Neuronal stem cell (in vitro differentiated cells): ENCODE data around the gene KIT.

Experiments used
- DNase-seq: peaks from one replicate; pipeline ENCODE4 v3.0.0-alpha.2; 2013; ENCODE audit warnings: low spot score
- H2AFZ ChIP-seq: one replicate; pipeline ENCODE4 v1.6.1; 2013; ENCODE audit warnings: mild to moderate bottlenecking, low read length, inconsistent platforms
- H2AK5ac ChIP-seq: 2 replicates; pipeline ENCODE4 v1.6.1; 2013; ENCODE audit warnings: low read depth, mild to moderate bottlenecking, inconsistent platforms, low read length, moderate library complexity, mixed read lengths
- H2BK120ac ChIP-seq: 2 replicates; pipeline ENCODE4 v1.6.1; 2013; ENCODE audit warnings: low read depth, mild to moderate bottlenecking, inconsistent platforms, low read length, moderate library complexity, mixed read lengths
- H2BK12ac ChIP-seq: one replicate; pipeline ENCODE4 v1.6.1; 2013; ENCODE audit warnings: low read length, inconsistent platforms
- H2BK15ac ChIP-seq: 2 replicates; pipeline ENCODE4 v1.6.1; 2013; ENCODE audit warnings: mild to moderate bottlenecking, low read length, inconsistent platforms, mixed read lengths
- H2BK5ac ChIP-seq: one replicate; pipeline ENCODE4 v1.6.1; 2013; ENCODE audit warnings: inconsistent platforms, mild to moderate bottlenecking, low read length, moderate library complexity
- H3K14ac ChIP-seq: one replicate; pipeline ENCODE4 v1.6.1; 2013; ENCODE audit warnings: low read length, inconsistent platforms
- H3K18ac ChIP-seq: 2 replicates; pipeline ENCODE4 v1.6.1; 2013; ENCODE audit warnings: low read length, inconsistent platforms
- H3K23ac ChIP-seq: 2 replicates; pipeline ENCODE4 v1.6.1; 2013; ENCODE audit warnings: low read depth, mild to moderate bottlenecking, mixed read lengths, low read length, inconsistent platforms; ENCODE audit not compliant: poor library complexity
- H3K27ac ChIP-seq: replicated peaks from 3 replicates; pipeline ENCODE4 v1.5.1; 2013; ENCODE audit warnings: low read length, inconsistent platforms
- H3K27me3 ChIP-seq, 3 experiments: 2 replicates each; pipeline ENCODE4 v1.6.1; 2013; ENCODE audit warnings: low read length in 3 of 3, mild to moderate bottlenecking in 2 of 3, inconsistent platforms in 1 of 3, low read depth in 1 of 3, mixed read lengths in 1 of 3, moderate library complexity in 1 of 3; ENCODE audit not compliant: control insufficient read depth in 3 of 3, insufficient read depth in 3 of 3
- H3K36me3 ChIP-seq, 2 donors: replicated peaks in 1 of 2; 2 replicates each; pipeline ENCODE4 v1.6.1; 2013; ENCODE audit warnings: low read length in 2 of 2; ENCODE audit not compliant: control insufficient read depth in 2 of 2, insufficient read depth in 2 of 2
- H3K4ac ChIP-seq: 2 replicates; pipeline ENCODE4 v1.6.1; 2013; ENCODE audit warnings: inconsistent platforms, mild to moderate bottlenecking, low read length, moderate library complexity
- H3K4me1 ChIP-seq, 2 donors: 1 replicate in 1 of 2; 2 replicates in 1 of 2; pipeline ENCODE4 v1.6.1; 2013; ENCODE audit warnings: low read length in 2 of 2, low read depth in 1 of 2; ENCODE audit not compliant: control insufficient read depth in 2 of 2, insufficient read depth in 1 of 2
- H3K4me2 ChIP-seq: one replicate; pipeline ENCODE4 v1.6.1; 2013; ENCODE audit warnings: mild to moderate bottlenecking, low read length, inconsistent platforms; ENCODE audit not compliant: insufficient read depth, poor library complexity, severe bottlenecking
- H3K4me3 ChIP-seq, 2 donors: 2 replicates each; pipeline ENCODE4 v1.5.1; 2013; ENCODE audit warnings: low read length in 2 of 2, mild to moderate bottlenecking in 2 of 2, inconsistent platforms in 1 of 2, moderate library complexity in 1 of 2
- H3K79me1 ChIP-seq: one replicate; pipeline ENCODE4 v1.6.1; 2013; ENCODE audit warnings: low read depth, mild to moderate bottlenecking, inconsistent platforms, low read length, moderate library complexity
- H3K9ac ChIP-seq: one replicate; pipeline ENCODE4 v1.6.1; 2013; ENCODE audit warnings: mild to moderate bottlenecking, low read depth, low read length, inconsistent platforms; ENCODE audit not compliant: poor library complexity
- H3K9me3 ChIP-seq, 2 donors: replicated peaks in 1 of 2; 2 replicates each; pipeline versions ENCODE3 to v1.6.1; 2013; ENCODE audit warnings: low read length in 2 of 2, mild to moderate bottlenecking in 2 of 2, inconsistent platforms in 1 of 2, low read depth in 1 of 2, mixed read lengths in 1 of 2, moderate library complexity in 1 of 2; ENCODE audit not compliant: control insufficient read depth in 2 of 2, insufficient read depth in 1 of 2
- H4K8ac ChIP-seq: one replicate; pipeline ENCODE4 v1.6.1; 2013; ENCODE audit warnings: low read depth, mild to moderate bottlenecking, inconsistent platforms, low read length, moderate library complexity
- H4K91ac ChIP-seq: one replicate; pipeline ENCODE4 v1.6.1; 2013; ENCODE audit warnings: low read length, low read depth, mild to moderate bottlenecking, inconsistent platforms; ENCODE audit not compliant: poor library complexity
- WGBS, 2 donors: extraction: QIAGEN DNeasy Blood & Tissue Kit; methylation state at CpG; one replicate each; pipeline ENCODE4 v1.1.7; 2013; ENCODE audit warnings: missing lambda C conversion rate in 2 of 2, mixed read lengths in 1 of 2; ENCODE audit not compliant: insufficient read length in 2 of 2, insufficient replicate concordance in 1 of 2; ENCODE audit errors: extremely low coverage in 2 of 2; 5-methylcytosine and 5-hydroxymethylcytosine counted together

The KIT gene

DNA sequence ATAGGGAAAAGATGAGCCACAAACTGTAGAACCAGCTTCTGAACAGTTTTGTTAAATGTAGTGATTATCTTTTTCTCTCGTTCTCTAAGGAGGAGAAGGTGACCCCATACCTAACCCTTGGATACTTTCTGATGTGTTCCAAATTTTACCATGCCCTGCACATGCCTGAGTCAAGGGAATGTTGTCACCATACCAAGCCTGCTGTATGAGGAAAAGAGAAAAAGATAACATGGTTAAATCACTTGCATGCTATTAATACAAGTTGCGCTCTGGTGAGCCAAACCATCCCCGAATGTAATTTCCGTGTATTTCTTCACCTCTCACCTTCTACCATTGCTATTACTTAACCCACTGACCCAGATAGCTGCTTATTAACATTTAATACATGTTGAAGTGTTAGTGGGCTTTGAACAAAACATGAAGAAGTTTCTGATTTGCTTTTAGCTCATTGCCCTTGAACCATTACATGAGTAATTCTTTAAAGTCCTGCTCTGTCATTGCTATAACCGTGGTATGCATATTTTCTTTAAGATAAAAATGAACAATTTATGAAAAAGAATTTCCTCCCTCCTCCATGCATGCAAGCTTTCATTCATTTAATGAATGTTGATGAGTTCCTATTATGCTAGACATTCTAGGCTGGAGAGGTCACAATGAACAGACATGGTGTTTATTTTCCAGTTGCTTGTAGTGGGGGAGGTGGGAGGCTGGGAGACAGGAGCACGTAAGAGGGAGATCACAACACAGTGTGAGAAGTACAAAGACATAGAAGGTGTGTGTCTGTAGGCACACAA, 13.6 kb upstream of the KIT start:
- no peaks in the 10 kb centered on the region for H3K27me3 ChIP-seq
- H3K9me3 ChIP-seq, result no peaks in the 10 kb centered on the region
- H2BK120ac ChIP-seq, result no peak overlapping the region
- H3K27ac ChIP-seq, result no peak overlapping the region
- no peak overlapping the region for H3K14ac ChIP-seq
- no peaks in the 10 kb centered on the region for H3K36me3 ChIP-seq
- no peak overlapping the region for H3K4ac ChIP-seq
- no peak overlapping the region for H2AFZ ChIP-seq
- no peak overlapping the region for H3K4me2 ChIP-seq
- WGBS, 2 donors, result no CpG with 5 or more reads among the region's 6 CpGs
- H3K18ac ChIP-seq, result no peak overlapping the region
- no peak overlapping the region for H4K8ac ChIP-seq
- no peak overlapping the region for H2BK5ac ChIP-seq
- H2AK5ac ChIP-seq, result no peak overlapping the region
- H4K91ac ChIP-seq, result no peak overlapping the region
- no peak overlapping the region for H3K23ac ChIP-seq
- H2BK12ac ChIP-seq, result no peak overlapping the region
- no peaks in the 10 kb centered on the region for H3K79me1 ChIP-seq
- no peak overlapping the region for H2BK15ac ChIP-seq
- H3K4me1 ChIP-seq, result peaks cover 0 to 1% of the 10 kb centered on the region in 2 donors
- no peak overlapping the region for H3K4me3 ChIP-seq
- H3K9ac ChIP-seq, result no peak overlapping the region
- no peak for DNase-seq

DNA sequence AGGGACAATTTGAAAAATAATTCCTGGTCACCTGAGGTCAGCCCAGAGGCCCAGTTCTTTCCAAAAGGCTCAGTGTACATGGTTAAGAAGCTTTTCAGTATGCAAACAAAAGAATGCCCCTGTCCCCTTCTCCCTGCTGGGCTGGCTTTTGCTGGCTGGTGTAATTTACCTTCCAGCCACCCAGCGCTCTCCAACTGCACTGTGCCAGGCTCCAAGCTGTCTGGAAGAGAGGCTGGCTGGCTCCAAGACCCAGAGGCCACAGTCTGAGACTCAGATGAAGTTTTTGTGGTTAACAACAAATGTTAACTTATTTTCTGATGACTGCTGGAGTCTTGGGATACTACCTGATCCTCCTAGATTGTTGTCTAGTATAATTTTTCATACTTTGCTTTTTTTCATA, 11.9 kb upstream of the KIT start:
- no peak overlapping the region for H4K91ac ChIP-seq
- H2BK12ac ChIP-seq, result no peak overlapping the region
- no CpG with 5 or more reads among the region's 1 CpG for WGBS, 2 donors

DNA sequence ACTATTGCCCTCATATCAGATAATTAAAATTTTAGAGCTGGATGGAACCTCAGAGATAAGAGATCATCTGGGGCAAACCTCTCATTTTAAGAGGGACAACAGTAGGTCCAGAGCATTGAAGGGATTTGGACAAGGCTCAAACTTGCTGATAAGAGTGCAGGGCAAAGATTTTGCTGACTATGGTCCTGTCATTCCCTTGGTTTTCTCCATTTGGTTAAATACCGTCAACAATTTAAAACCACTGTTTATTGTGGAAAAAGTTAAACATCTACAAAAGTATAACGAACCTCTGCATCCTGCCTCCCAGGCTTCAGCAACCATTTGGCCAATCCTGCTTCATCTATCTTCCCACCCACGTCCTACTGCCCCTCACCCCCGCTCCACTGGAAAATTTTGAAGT, 10.7 kb upstream of the KIT start:
- Histone ChIP-seq H2BK5ac (no peak overlapping the region), H3K4me2 (no peak overlapping the region), H3K9ac (no peak overlapping the region), H3K4ac (no peak overlapping the region), H3K36me3 (no peaks in the 10 kb centered on the region), H2AK5ac (no peak overlapping the region), H3K18ac (no peak overlapping the region), H3K4me3 (no peak overlapping the region), H4K8ac (no peak overlapping the region), H2BK120ac (no peak overlapping the region), H2BK12ac (no peak overlapping the region), H4K91ac (no peak overlapping the region), H3K4me1 (peaks cover 0 to 1% of the 10 kb centered on the region in 2 donors), H2BK15ac (no peak overlapping the region), H3K79me1 (no peaks in the 10 kb centered on the region), H3K27ac (no peak overlapping the region), H3K27me3 (no peaks in the 10 kb centered on the region), H3K14ac (no peak overlapping the region), H3K9me3 (no peaks in the 10 kb centered on the region), H3K23ac (no peak overlapping the region), H2AFZ (no peak overlapping the region)
- WGBS, 2 donors, result no CpG with 5 or more reads among the region's 4 CpGs
- no peak for DNase-seq

More for the DNA sequence above, 11.9 kb upstream of the KIT start:
- Histone ChIP-seq H2AK5ac (no peak overlapping the region), H3K27me3 (no peaks in the 10 kb centered on the region), H4K8ac (no peak overlapping the region), H2BK120ac (no peak overlapping the region), H3K9me3 (no peaks in the 10 kb centered on the region), H2BK15ac (no peak overlapping the region), H2BK5ac (no peak overlapping the region), H3K9ac (no peak overlapping the region), H3K27ac (no peak overlapping the region), H3K14ac (no peak overlapping the region), H2AFZ (no peak overlapping the region), H3K4me3 (no peak overlapping the region), H3K36me3 (no peaks in the 10 kb centered on the region), H3K18ac (peak overlapping the region; percentile 28), H3K4me1 (peaks cover 0 to 1% of the 10 kb centered on the region in 2 donors), H3K4ac (no peak overlapping the region), H3K4me2 (no peak overlapping the region), H3K23ac (no peak overlapping the region), H3K79me1 (no peaks in the 10 kb centered on the region)
- no peak for DNase-seq

DNA sequence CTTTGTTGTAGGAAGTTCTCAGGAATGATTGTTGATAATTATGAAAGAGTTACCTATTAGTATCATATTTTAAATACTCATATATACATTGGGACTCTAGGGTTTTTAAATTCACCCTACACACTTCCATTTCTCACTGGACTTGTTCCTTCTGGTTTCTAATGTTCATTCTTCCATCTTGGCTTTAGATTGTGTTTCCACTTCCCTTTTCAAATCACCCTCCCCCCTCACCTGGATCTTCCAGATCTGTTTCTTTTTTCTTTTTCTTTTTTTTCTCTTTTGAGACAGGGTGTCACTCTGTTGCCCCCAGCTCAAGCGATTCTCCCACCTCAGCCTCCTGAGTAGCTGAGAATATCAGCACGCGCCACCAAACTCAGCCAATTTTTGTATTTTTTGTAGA, 6.7 kb upstream of the KIT start:
- Histone ChIP-seq H3K27ac (no peak overlapping the region), H3K79me1 (no peaks in the 10 kb centered on the region), H3K4me3 (no peak overlapping the region), H3K14ac (no peak overlapping the region), H3K18ac (no peak overlapping the region), H2BK5ac (no peak overlapping the region), H2AK5ac (no peak overlapping the region), H3K27me3 (peaks cover 0 to 20% (median 0%) of the 10 kb centered on the region in 3 experiments), H3K9me3 (no peaks in the 10 kb centered on the region), H2BK120ac (no peak overlapping the region), H2BK12ac (no peak overlapping the region), H3K23ac (no peak overlapping the region), H2BK15ac (no peak overlapping the region), H2AFZ (no peak overlapping the region), H3K4ac (no peak overlapping the region), H3K4me1 (no peaks in the 10 kb centered on the region), H3K9ac (no peak overlapping the region), H3K4me2 (no peak overlapping the region), H3K36me3 (no peaks in the 10 kb centered on the region), H4K91ac (no peak overlapping the region), H4K8ac (no peak overlapping the region)
- WGBS, 2 donors, result no CpG with 5 or more reads among the region's 3 CpGs
- no peak for DNase-seq
